Erythroblast (primary cell): ENCODE results near the gene CPEB2.

Source experiments
- GATA1 ChIP-seq: IDR thresholded peaks from 2 replicates; pipeline ENCODE4 v1.6.1; 2011; ENCODE audit warnings: low read depth, mild to moderate bottlenecking, control low read depth, low read length, moderate library complexity
- POLR2A ChIP-seq: IDR thresholded peaks from 2 replicates; pipeline ENCODE4 v1.6.1; 2011; ENCODE audit warnings: mild to moderate bottlenecking, low read length

- TF ChIP-seq POLR2A (no peak), GATA1 (no peak)
These were observed 24.5 kb upstream of the CPEB2 start for GRCh38 chr4:14977830-14978229.
